ENCODE data around the gene EPHA2. TPM values are rescaled to one million over a fixed set of nuclear protein-coding genes. Genes with fewer than 3 reads are reported as not detected.
"Not testable (repeated sequence)": the region's sequence is repeated elsewhere in the genome, so short reads cannot be mapped to it uniquely, and the experiment has no call there.

The EPHA2 gene
- polyA plus RNA-seq, 1 donor: 15.4 TPM

GRCh38 chr1:16168622-16169360, 12.9 kb upstream of the EPHA2 start:
- no peak for DNase-seq

- DNase-seq: not testable (repeated sequence)
Observed at GRCh38 chr1:16168144-16168495, 12.3 kb upstream of the EPHA2 start.

- peak; percentile 75 for DNase-seq
Observed at GRCh38 chr1:16167331-16168143, 11.7 kb upstream of the EPHA2 start.

GRCh38 chr1:16166117-16166516, 10.2 kb upstream of the EPHA2 start:
- no peak for DNase-seq

- no peak for DNase-seq
Observed at GRCh38 chr1:16165548-16165947, 9.7 kb upstream of the EPHA2 start.

- no peak for DNase-seq
Observed at GRCh38 chr1:16165073-16165364, 9.2 kb upstream of the EPHA2 start.

- DNase-seq: no peak
Observed at GRCh38 chr1:16164213-16165072, 8.6 kb upstream of the EPHA2 start.

- DNase-seq: not testable (repeated sequence)
Observed at GRCh38 chr1:16163608-16164212, 7.8 kb upstream of the EPHA2 start.

GRCh38 chr1:16162163-16162822, 6.4 kb upstream of the EPHA2 start:
- DNase-seq: peak; percentile 59

GRCh38 chr1:16161717-16162116, 5.8 kb upstream of the EPHA2 start:
- DNase-seq: no peak

- DNase-seq: no peak
Observed at GRCh38 chr1:16158993-16159831, 3.3 kb upstream of the EPHA2 start.

- no peak for DNase-seq
Observed at GRCh38 chr1:16158025-16158424, 2.2 kb upstream of the EPHA2 start.

- no peak for DNase-seq
Observed at GRCh38 chr1:16156848-16157495, 1.1 kb upstream of the EPHA2 start.

- DNase-seq: no peak
Observed at GRCh38 chr1:16153999-16154673, 1.7 kb downstream of the EPHA2 start.

GRCh38 chr1:16153096-16153998, 2.5 kb downstream of the EPHA2 start:
- DNase-seq: no peak

GRCh38 chr1:16152481-16153087, 3.3 kb downstream of the EPHA2 start:
- DNase-seq: peak; percentile 79

- DNase-seq: no peak
Observed at GRCh38 chr1:16151995-16152384, 3.9 kb downstream of the EPHA2 start.
